BLaER1 treated with 17β-estradiol and CSF1 and Interleukin-3, amounts not matched to agents 10 nM and 100 nM (cell line): ENCODE data around the gene SLC2A3.
"Not testable (repeated sequence)": the region's sequence is repeated elsewhere in the genome, so short reads cannot be mapped to it uniquely, and the experiment has no call there.

Source experiments
- H3K27ac ChIP-seq, 11 experiments: shearing (Covaris generic); formaldehyde crosslinking; 2 replicates each; pipeline ENCODE4 v1.8.1; 2022
- H3K27me3 ChIP-seq, 11 experiments: shearing (Covaris generic); formaldehyde crosslinking; 2 replicates each; pipeline ENCODE4 v1.8.1; 2022
- H3K36me3 ChIP-seq, 11 experiments: shearing (Covaris generic); formaldehyde crosslinking; 2 replicates each; pipeline ENCODE4 v1.8.1; 2022
- H3K4me1 ChIP-seq, 10 experiments: shearing (Covaris generic); formaldehyde crosslinking; 2 replicates each; pipeline ENCODE4 v1.8.1; 2022
- H3K4me2 ChIP-seq, 11 experiments: shearing (Covaris generic); formaldehyde crosslinking; 2 replicates each; pipeline ENCODE4 v1.8.1; 2022
- H3K4me3 ChIP-seq, 10 experiments: shearing (Covaris generic); formaldehyde crosslinking; 2 replicates each; pipeline ENCODE4 v1.8.1; 2022
- H3K9ac ChIP-seq, 11 experiments: shearing (Covaris generic); formaldehyde crosslinking; 2 replicates each; pipeline ENCODE4 v1.8.1; 2022
- H3K9me3 ChIP-seq, 11 experiments: shearing (Covaris generic); formaldehyde crosslinking; replicated peaks in 1 of 11; 2 replicates each; pipeline ENCODE4 v1.8.1; 2022
- H4K20me1 ChIP-seq, 11 experiments: shearing (Covaris generic); formaldehyde crosslinking; 2 replicates each; pipeline ENCODE4 v1.8.1; 2022
- Cebpa-rat ChIP-seq, 11 experiments: shearing (Covaris generic); IDR thresholded peaks; 2 replicates each; pipeline ENCODE4 v1.8.1; 2022

Gene SLC2A3

GRCh38 chr12:7940906-7941305, 4.9 kb upstream of the SLC2A3 start:
- no peak overlapping the region for H3K4me3 ChIP-seq
- 0 out of 22 replicates have a peak overlapping the region, but pooled peaks of 1 of the 11 experiments have one; percentile 15 for H3K27ac ChIP-seq
- H3K9ac ChIP-seq = no peak overlapping the region
- no peak for TF ChIP-seq Cebpa-rat (IDR thresholded peaks at IDR 0.05)
- no peaks in the 10 kb centered on the region for H3K9me3 ChIP-seq
- H3K36me3 ChIP-seq = no peaks in the 10 kb centered on the region
- peaks cover 25 to 36% (median 29%) of the 10 kb centered on the region in 10 experiments for H3K4me1 ChIP-seq
- H3K27me3 ChIP-seq = no peaks in the 10 kb centered on the region
- H4K20me1 ChIP-seq = peaks cover 0 to under 1% (median under 1%) of the 10 kb centered on the region in 11 experiments; a peak in 10 of 22 replicates
- no peak overlapping the region for H3K4me2 ChIP-seq

- H3K4me2 ChIP-seq = peak overlapping the region; percentile 48 to 89 (median 81)
- H3K4me1 ChIP-seq = peaks cover 26 to 37% (median 31%) of the 10 kb centered on the region in 10 experiments
- H3K27ac ChIP-seq = peak overlapping the region; percentile 71 to 96 (median 93)
- H3K4me3 ChIP-seq = peak overlapping the region in 5 of 10 experiments; percentile 19 to 43 (median 24); a peak in 7 of 20 replicates
- peaks cover 0 to 10% (median 0%) of the 10 kb centered on the region in 11 experiments; a peak in 3 of 22 replicates for H3K9me3 ChIP-seq
- H3K36me3 ChIP-seq = peaks cover 19 to 28% (median 24%) of the 10 kb centered on the region in 11 experiments
- no peaks in the 10 kb centered on the region for H3K27me3 ChIP-seq
- TF ChIP-seq Cebpa-rat (IDR thresholded peaks at IDR 0.05) = no peak
- H4K20me1 ChIP-seq = peaks cover 28 to 30% (median 29%) of the 10 kb centered on the region in 11 experiments
- peak overlapping the region; percentile 42 to 83 (median 71); a peak in 21 of 22 replicates for H3K9ac ChIP-seq
Observed at GRCh38 chr12:7937833-7938506, 2.0 kb upstream of the SLC2A3 start.

GRCh38 chr12:7934889-7935492, 996 bp downstream of the SLC2A3 start:
- Histone ChIP-seq H3K4me3 (peak overlapping the region; percentile 80 to 99 (median 96)), H3K4me1 (peaks cover 35 to 67% (median 55%) of the 10 kb centered on the region in 10 experiments), H3K27me3 (no peaks in the 10 kb centered on the region), H3K9ac (peak overlapping the region; percentile 90 to 99 (median 95)), H3K9me3 (peaks cover 0 to 10% (median 0%) of the 10 kb centered on the region in 11 experiments; a peak in 3 of 22 replicates), H3K4me2 (peak overlapping the region; percentile 77 to 93 (median 87)), H3K27ac (peak overlapping the region; percentile 90 to 97 (median 95)), H4K20me1 (peaks cover 57 to 60% (median 59%) of the 10 kb centered on the region in 11 experiments), H3K36me3 (peaks cover 49 to 58% (median 54%) of the 10 kb centered on the region in 11 experiments)
- TF ChIP-seq Cebpa-rat (IDR thresholded peaks at IDR 0.05) = no peak

- Histone ChIP-seq H3K36me3 (peaks cover 56 to 65% (median 61%) of the 10 kb centered on the region in 11 experiments), H3K4me1 (peaks cover 35 to 68% (median 54%) of the 10 kb centered on the region in 10 experiments), H3K4me2 (peak overlapping the region; percentile 77 to 93 (median 87)), H3K27me3 (no peaks in the 10 kb centered on the region), H3K9me3 (peaks cover 0 to 10% (median 0%) of the 10 kb centered on the region in 11 experiments; a peak in 3 of 22 replicates), H3K4me3 (peak overlapping the region; percentile 80 to 99 (median 96)), H3K9ac (peak overlapping the region; percentile 90 to 99 (median 95)), H3K27ac (peak overlapping the region; percentile 90 to 97 (median 95)), H4K20me1 (peaks cover 62 to 67% (median 66%) of the 10 kb centered on the region in 11 experiments)
- no peak for TF ChIP-seq Cebpa-rat (IDR thresholded peaks at IDR 0.05)
Observed at GRCh38 chr12:7934091-7934888, 1.7 kb downstream of the SLC2A3 start.

GRCh38 chr12:7933255-7933726, 2.7 kb downstream of the SLC2A3 start:
- H3K4me2 ChIP-seq = peak overlapping the region; percentile 77 to 93 (median 87)
- peak overlapping the region; percentile 80 to 99 (median 96) for H3K4me3 ChIP-seq
- peaks cover 29 to 66% (median 46%) of the 10 kb centered on the region in 10 experiments for H3K4me1 ChIP-seq
- H3K9ac ChIP-seq = peak overlapping the region; percentile 90 to 99 (median 95)
- TF ChIP-seq Cebpa-rat (IDR thresholded peaks at IDR 0.05) = no peak
- H3K36me3 ChIP-seq = peaks cover 66 to 75% (median 71%) of the 10 kb centered on the region in 11 experiments
- no peaks in the 10 kb centered on the region for H3K27me3 ChIP-seq
- peaks cover 72 to 77% (median 76%) of the 10 kb centered on the region in 11 experiments for H4K20me1 ChIP-seq
- peak overlapping the region; percentile 90 to 97 (median 95) for H3K27ac ChIP-seq
- H3K9me3 ChIP-seq = peaks cover 0 to 10% (median 0%) of the 10 kb centered on the region in 11 experiments; a peak in 3 of 22 replicates

- peak overlapping the region in 8 of 11 experiments; percentile 27 to 97 (median 94); a peak in 15 of 22 replicates for H3K27ac ChIP-seq
- peak overlapping the region; percentile 90 to 99 (median 95); a peak in 21 of 22 replicates for H3K9ac ChIP-seq
- peak overlapping the region; percentile 80 to 99 (median 96) for H3K4me3 ChIP-seq
Observed at GRCh38 chr12:7932599-7933240, 3.3 kb downstream of the SLC2A3 start.

GRCh38 chr12:7929083-7929792, 6.7 kb downstream of the SLC2A3 start:
- no peaks in the 10 kb centered on the region for H3K27me3 ChIP-seq
- H3K27ac ChIP-seq = no peak overlapping the region
- H3K4me2 ChIP-seq = peak overlapping the region in 4 of 11 experiments; percentile 4 to 93 (median 69); a peak in 5 of 22 replicates
- TF ChIP-seq Cebpa-rat (IDR thresholded peaks at IDR 0.05) = no peak
- H4K20me1 ChIP-seq = peaks cover 89 to 97% (median 95%) of the 10 kb centered on the region in 11 experiments
- peak overlapping the region in 1 of 10 experiments; percentile 5; a peak in 2 of 20 replicates for H3K4me3 ChIP-seq
- peaks cover 0 to 4% (median 0%) of the 10 kb centered on the region in 11 experiments; a peak in 2 of 22 replicates for H3K9me3 ChIP-seq
- peaks cover 91 to 97% (median 94%) of the 10 kb centered on the region in 11 experiments for H3K36me3 ChIP-seq
- peaks cover 9 to 70% (median 26%) of the 10 kb centered on the region in 10 experiments for H3K4me1 ChIP-seq
- H3K9ac ChIP-seq = peak overlapping the region in 3 of 11 experiments; percentile 11 to 95 (median 60); a peak in 4 of 22 replicates

More at GRCh38 chr12:7932599-7933240, 3.3 kb downstream of the SLC2A3 start:
- peak overlapping the region; percentile 77 to 93 (median 87) for H3K4me2 ChIP-seq
- peaks cover 78 to 82% (median 82%) of the 10 kb centered on the region in 11 experiments for H4K20me1 ChIP-seq
- H3K36me3 ChIP-seq = peaks cover 71 to 81% (median 77%) of the 10 kb centered on the region in 11 experiments
- not testable (repeated sequence) for H3K9me3 ChIP-seq, H3K27me3 ChIP-seq
- peaks cover 23 to 66% (median 40%) of the 10 kb centered on the region in 10 experiments for H3K4me1 ChIP-seq
